ENCODE results near the gene PPP1R2.

The PPP1R2 gene

DNA sequence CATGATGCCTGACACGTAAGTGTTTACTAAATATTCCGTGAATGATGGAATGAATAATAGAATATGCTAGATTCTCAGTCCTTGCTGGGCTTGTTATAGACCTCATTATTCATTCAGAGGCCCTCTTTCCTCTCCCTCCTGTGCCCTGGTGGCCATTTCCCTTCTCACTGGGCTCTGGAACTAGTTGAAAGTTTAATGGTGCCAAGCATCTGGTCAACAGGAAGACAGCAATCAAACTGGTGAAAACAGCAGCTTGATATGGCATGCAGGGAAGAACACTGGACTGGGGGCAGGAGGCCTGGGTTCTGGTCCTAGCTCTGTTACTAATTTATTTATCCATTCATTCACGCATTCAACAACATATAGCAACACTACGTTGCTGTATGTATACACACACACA lies 44.3 kb upstream of the PPP1R2 start:
- ChIA-PET POLR2A (no interaction called here), CTCF (no interaction called here)
- DNase-seq (ENCODE audit: extremely low spot score): no peak
- TF ChIP-seq, protein P1, sequence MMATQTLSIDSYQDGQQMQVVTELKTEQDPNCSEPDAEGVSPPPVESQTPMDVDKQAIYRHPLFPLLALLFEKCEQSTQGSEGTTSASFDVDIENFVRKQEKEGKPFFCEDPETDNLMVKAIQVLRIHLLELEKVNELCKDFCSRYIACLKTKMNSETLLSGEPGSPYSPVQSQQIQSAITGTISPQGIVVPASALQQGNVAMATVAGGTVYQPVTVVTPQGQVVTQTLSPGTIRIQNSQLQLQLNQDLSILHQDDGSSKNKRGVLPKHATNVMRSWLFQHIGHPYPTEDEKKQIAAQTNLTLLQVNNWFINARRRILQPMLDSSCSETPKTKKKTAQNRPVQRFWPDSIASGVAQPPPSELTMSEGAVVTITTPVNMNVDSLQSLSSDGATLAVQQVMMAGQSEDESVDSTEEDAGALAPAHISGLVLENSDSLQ (IDR thresholded peaks at IDR 0.05): no peak
- TF ChIP-seq NFRKB (IDR thresholded peaks at IDR 0.05) (no peak), TARDBP (IDR thresholded peaks at IDR 0.05) (no peak), BHLHE40 (IDR thresholded peaks at IDR 0.05; ENCODE audit: borderline replicate concordance) (no peak), FOXM1 (IDR thresholded peaks at IDR 0.05; ENCODE audit: borderline replicate concordance) (no peak), CTBP1 (IDR thresholded peaks at IDR 0.05; ENCODE audit: borderline replicate concordance) (no peak), SP1 (IDR thresholded peaks at IDR 0.05) (no peak), ZNF384 (IDR thresholded peaks at IDR 0.05) (no peak), L3MBTL2 (conservative IDR thresholded peaks at IDR 0.05) (no peak), ELF4 (IDR thresholded peaks at IDR 0.05) (no peak), FOXK2 (IDR thresholded peaks at IDR 0.05) (no peak), HDGF (IDR thresholded peaks at IDR 0.05; ENCODE audit: borderline replicate concordance) (no peak), SUZ12 (IDR thresholded peaks at IDR 0.05) (no peak), ARNT (IDR thresholded peaks at IDR 0.05) (no peak), FOXA1 (IDR thresholded peaks at IDR 0.05) (no peak), LEF1 (IDR thresholded peaks at IDR 0.05; ENCODE audit: borderline replicate concordance) (no peak)

DNA sequence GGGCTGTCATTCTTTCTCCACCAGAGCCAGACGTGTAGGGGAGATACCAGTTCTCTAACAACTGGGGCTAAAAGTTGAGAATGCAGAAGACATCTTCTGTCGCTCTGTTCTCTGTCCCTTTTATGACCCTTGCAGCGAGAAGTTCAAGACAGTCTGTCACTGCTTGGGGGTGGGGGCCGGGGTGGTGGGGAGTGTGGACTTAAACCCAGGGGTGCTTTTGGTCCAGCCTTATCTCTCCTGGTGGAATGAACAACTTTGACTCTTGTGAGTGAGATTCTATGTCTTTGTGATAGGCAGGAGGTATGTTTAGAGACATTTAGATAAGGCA lies 41.4 kb upstream of the PPP1R2 start:
- ChIA-PET POLR2A (no interaction called here), CTCF (interaction anchor here (0.6 kb wide), 1 partner anchor 409 kb away, joined by 5 read pairs; no protein-coding TSS in a partner anchor)

DNA sequence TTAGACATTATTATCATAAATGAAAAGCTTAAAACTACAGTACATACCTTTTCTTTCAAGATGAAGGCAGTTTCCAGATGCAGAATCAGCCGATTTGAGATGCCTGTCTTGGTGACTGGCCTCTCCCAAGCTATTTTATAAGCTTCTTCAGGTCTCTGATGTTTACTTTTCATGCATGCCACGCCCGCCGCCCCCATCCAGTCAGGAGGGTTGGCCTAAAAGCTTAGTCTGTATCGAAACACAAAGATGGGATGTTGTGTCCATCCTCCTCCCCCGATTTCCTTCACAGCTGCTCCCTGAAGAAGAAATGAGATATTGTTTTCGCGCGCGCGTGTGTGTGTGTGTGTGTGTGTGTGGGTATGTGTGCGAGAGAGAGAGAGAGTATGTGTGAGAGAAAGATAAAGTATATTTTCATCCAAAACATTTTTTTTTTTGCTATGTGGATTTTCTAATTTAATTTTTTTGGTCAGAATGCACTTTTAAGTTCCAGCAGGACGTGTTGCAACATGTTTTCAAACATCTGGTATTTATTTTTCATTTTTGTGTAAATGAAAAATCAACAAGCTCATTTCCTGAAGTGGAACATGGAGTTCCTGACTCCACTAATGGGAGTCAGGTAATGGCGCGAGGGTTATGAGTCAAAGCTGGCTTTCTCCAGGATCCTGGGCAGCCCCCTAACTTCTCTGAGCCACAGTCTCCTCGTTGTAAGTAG lies 40.9 kb upstream of the PPP1R2 start, which contains the start of gene APOD:
APOD (minus strand) TSS at position 110 of the 712 bp plus-strand sequence. CDS start 4,479 bp downstream, outside the sequence.
- POLR2A ChIA-PET: interaction anchor here (1.9 kb wide), 1 partner anchor 41 kb away, joined by 4 read pairs; the partner anchor contains the start of gene PPP1R2
- TF ChIP-seq LEF1 (IDR thresholded peaks at IDR 0.05; ENCODE audit: borderline replicate concordance): no peak
- no peak for TF ChIP-seq FOXM1 (IDR thresholded peaks at IDR 0.05; ENCODE audit: borderline replicate concordance)
- no peak for TF ChIP-seq FOXK2 (IDR thresholded peaks at IDR 0.05)
- no peak for TF ChIP-seq SP1 (IDR thresholded peaks at IDR 0.05)
- TF ChIP-seq BHLHE40 (IDR thresholded peaks at IDR 0.05; ENCODE audit: borderline replicate concordance): no peak
- no peak for TF ChIP-seq CTBP1 (IDR thresholded peaks at IDR 0.05; ENCODE audit: borderline replicate concordance)
- TF ChIP-seq, protein P1 (IDR thresholded peaks at IDR 0.05): no peak
- no peak for TF ChIP-seq SUZ12 (IDR thresholded peaks at IDR 0.05)
- TF ChIP-seq ZNF384 (IDR thresholded peaks at IDR 0.05): no peak
- TF ChIP-seq ELF4 (IDR thresholded peaks at IDR 0.05): no peak
- TF ChIP-seq HDGF (IDR thresholded peaks at IDR 0.05; ENCODE audit: borderline replicate concordance): no peak
- TF ChIP-seq NFRKB (IDR thresholded peaks at IDR 0.05): no peak
- TF ChIP-seq ARNT (IDR thresholded peaks at IDR 0.05): no peak
- no peak for TF ChIP-seq TARDBP (IDR thresholded peaks at IDR 0.05)
- TF ChIP-seq L3MBTL2 (conservative IDR thresholded peaks at IDR 0.05): no peak
- no peak for TF ChIP-seq FOXA1 (IDR thresholded peaks at IDR 0.05)
- DNase-seq (ENCODE audit: extremely low spot score): no peak
- CTCF ChIA-PET: interaction anchor here (0.6 kb wide), 1 partner anchor 409 kb away, joined by 5 read pairs; no protein-coding TSS in a partner anchor

More for the DNA sequence above, 41.4 kb upstream of the PPP1R2 start:
- DNase-seq (ENCODE audit: extremely low spot score): no peak
- TF ChIP-seq ARNT (IDR thresholded peaks at IDR 0.05) (no peak), LEF1 (IDR thresholded peaks at IDR 0.05; ENCODE audit: borderline replicate concordance) (no peak), BHLHE40 (IDR thresholded peaks at IDR 0.05; ENCODE audit: borderline replicate concordance) (no peak), CTBP1 (IDR thresholded peaks at IDR 0.05; ENCODE audit: borderline replicate concordance) (no peak), L3MBTL2 (conservative IDR thresholded peaks at IDR 0.05) (no peak), FOXK2 (IDR thresholded peaks at IDR 0.05) (no peak), ELF4 (IDR thresholded peaks at IDR 0.05) (no peak), HDGF (IDR thresholded peaks at IDR 0.05; ENCODE audit: borderline replicate concordance) (no peak), FOXA1 (IDR thresholded peaks at IDR 0.05) (no peak)
- TF ChIP-seq, protein P1 (IDR thresholded peaks at IDR 0.05): no peak

DNA sequence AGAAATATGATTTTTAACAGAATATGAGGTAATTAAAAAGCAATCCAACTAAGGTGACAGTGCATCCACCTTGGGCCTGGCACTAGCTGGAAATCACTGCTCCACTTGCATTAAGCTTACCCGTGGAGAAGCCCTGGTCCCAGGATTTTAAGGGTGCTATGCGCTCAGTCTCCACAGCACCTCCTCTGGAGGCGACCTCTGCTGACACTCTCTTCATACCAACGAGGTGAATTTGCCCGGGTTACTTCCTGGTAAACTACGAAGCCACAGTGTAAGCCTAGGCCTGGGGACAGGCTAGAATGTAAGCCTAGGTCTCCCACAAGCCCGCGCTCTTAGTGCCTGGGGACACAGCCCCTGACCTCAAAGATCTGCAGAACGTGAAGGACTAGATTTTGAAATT lies 39.8 kb upstream of the PPP1R2 start:
- TF ChIP-seq NFRKB (IDR thresholded peaks at IDR 0.05): no peak
- no peak for TF ChIP-seq LEF1 (IDR thresholded peaks at IDR 0.05; ENCODE audit: borderline replicate concordance)
- TF ChIP-seq FOXM1 (IDR thresholded peaks at IDR 0.05; ENCODE audit: borderline replicate concordance): no peak
- TF ChIP-seq L3MBTL2 (conservative IDR thresholded peaks at IDR 0.05): no peak
- TF ChIP-seq, protein P1 (IDR thresholded peaks at IDR 0.05): no peak
- no peak for TF ChIP-seq FOXA1 (IDR thresholded peaks at IDR 0.05)
- TF ChIP-seq FOXK2 (IDR thresholded peaks at IDR 0.05): no peak
- TF ChIP-seq TARDBP (IDR thresholded peaks at IDR 0.05): no peak
- TF ChIP-seq BHLHE40 (IDR thresholded peaks at IDR 0.05; ENCODE audit: borderline replicate concordance): no peak
- no peak for TF ChIP-seq ELF4 (IDR thresholded peaks at IDR 0.05)
- TF ChIP-seq SUZ12 (IDR thresholded peaks at IDR 0.05): no peak
- TF ChIP-seq HDGF (IDR thresholded peaks at IDR 0.05; ENCODE audit: borderline replicate concordance): no peak
- no peak for TF ChIP-seq CTBP1 (IDR thresholded peaks at IDR 0.05; ENCODE audit: borderline replicate concordance)
- no peak for TF ChIP-seq SP1 (IDR thresholded peaks at IDR 0.05)
- no peak for TF ChIP-seq ZNF384 (IDR thresholded peaks at IDR 0.05)
- TF ChIP-seq ARNT (IDR thresholded peaks at IDR 0.05): no peak
- ChIA-PET POLR2A (interaction anchor here (1.9 kb wide), 1 partner anchor 40 kb away, joined by 4 read pairs; the partner anchor contains the start of gene PPP1R2), CTCF (no interaction called here)
- no peak for DNase-seq (ENCODE audit: extremely low spot score)

All from HEK293T (cell line).